D341Med (cell line): ENCODE data around the gene PRIM2.
"Not testable (repeated sequence)": the region's sequence is repeated elsewhere in the genome, so short reads cannot be mapped to it uniquely, and the experiment has no call there.

ENCODE experiments used
- DNase-seq: peaks from one replicate; pipeline ENCODE4 v3.0.0; 2012; ENCODE audit warnings: low spot score

The PRIM2 gene

DNA sequence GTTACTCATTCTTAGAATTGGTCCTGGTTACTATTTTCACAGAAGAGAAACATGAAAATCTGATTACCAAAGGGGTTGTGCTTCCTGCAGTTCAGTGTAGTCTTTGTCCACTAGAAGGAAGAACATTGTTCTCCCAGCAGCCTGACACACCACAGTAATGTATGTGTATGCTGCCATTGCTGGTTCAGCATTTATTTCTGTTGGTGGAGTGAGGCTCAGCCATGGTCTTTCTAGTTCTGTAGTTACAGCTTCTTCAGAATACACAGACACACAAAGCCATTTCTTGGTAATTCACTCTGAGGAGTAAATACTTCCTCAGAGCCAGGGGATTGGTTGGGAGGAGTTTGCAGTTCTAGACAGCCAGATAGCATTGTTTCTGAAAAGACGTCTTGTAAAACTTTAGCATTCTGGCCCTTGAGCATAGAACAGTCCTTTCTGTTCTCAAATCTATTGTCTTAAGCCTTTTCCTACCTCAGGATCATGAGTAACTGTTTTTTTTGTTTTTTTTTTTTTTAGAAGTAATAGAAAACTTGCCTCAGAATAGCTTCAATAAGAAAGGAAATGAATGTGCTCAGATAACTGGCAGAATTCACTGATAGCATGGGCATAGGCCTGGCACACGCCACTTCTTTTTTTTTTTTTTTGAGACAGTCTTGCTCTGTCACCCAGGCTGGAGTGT, 128.5 kb downstream of the PRIM2 start:
- not testable (repeated sequence) for DNase-seq

GRCh38 chr6:57449496-57450066, 132.2 kb downstream of the PRIM2 start:
- not testable (repeated sequence) for DNase-seq

DNA sequence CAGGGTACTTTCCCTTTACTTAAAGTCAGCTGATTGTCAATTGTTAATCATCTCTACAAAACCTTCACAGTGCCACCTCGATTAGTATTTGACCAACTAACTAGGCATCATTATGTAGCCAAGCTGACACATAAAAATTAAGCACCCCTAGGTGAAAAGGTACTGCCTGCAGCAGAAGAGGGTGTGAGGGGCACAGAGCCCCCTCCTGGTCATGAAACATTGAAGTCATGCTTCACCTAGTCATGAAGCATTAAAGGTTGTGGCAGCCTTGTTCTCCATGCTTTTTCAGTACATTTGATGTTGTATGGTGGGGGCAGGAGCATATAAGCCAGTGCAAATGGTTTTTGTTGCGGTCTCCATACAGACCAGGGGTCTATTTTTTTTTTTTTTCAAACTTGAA, 142.4 kb downstream of the PRIM2 start:
- DNase-seq = not testable (repeated sequence)

DNA sequence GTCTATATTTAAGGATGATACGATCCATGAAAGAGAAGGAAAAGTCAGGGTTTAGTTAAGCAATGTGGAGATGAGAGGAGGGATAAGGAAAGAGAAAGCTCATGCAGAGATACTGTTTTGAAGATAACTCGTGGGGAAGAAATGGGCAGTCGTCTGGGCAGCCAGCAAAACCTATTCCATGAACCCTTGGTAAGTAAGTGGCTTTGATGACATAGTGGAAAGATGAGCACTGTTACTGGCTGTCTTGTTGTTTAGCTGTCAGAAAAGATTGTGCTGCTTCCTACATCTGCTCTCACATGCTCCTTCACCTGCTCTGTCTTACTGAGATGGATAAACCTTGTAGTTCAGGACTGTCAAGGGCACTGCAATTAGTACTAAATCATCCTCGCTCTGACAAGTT, 143.6 kb downstream of the PRIM2 start:
- not testable (repeated sequence) for DNase-seq

DNA sequence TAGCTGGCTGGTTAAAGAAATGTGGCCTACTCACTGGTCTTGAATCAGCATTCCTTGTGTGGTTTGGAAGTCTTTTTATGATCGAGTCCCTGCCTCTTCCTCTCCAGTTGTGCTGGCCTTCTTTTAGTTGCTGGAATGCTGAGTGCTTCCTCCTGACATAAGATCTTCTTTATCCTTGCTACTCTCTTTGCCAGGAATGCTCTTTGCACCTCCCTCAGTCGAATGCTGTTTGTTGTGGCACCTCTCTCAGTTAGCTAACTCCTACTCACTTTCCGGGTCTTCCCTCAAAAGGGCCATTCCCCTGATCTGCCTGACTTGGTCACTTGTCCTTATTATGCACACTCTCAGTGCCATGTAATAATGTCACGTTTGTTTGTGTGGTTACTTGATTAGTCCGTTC, 146.4 kb downstream of the PRIM2 start:
- not testable (repeated sequence) for DNase-seq

- not testable (repeated sequence) for DNase-seq
These were observed 148.5 kb downstream of the PRIM2 start for GRCh38 chr6:57465968-57466367.

GRCh38 chr6:57469072-57469471, 151.6 kb downstream of the PRIM2 start:
- no peak for DNase-seq

DNA sequence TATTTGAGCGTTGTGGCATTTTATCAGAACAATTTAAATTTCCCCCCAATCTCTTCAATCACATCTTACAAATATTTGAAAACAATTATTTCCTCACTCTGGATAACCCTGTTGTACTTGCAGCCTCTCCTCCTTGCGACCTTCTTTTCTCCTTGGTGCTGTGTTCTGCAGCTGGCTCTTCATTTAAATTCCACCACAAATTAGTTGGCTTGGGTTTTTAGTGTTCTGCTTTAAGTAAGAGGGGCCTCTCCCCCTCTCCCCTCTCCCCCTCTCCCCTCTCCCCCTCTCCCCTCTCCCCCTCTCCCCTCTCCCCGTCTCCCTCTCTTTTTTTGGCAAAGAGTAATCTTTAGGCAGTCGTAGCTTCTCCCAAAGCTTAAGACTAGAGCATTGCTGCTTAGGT, 152.7 kb downstream of the PRIM2 start:
- DNase-seq = not testable (repeated sequence)

DNA sequence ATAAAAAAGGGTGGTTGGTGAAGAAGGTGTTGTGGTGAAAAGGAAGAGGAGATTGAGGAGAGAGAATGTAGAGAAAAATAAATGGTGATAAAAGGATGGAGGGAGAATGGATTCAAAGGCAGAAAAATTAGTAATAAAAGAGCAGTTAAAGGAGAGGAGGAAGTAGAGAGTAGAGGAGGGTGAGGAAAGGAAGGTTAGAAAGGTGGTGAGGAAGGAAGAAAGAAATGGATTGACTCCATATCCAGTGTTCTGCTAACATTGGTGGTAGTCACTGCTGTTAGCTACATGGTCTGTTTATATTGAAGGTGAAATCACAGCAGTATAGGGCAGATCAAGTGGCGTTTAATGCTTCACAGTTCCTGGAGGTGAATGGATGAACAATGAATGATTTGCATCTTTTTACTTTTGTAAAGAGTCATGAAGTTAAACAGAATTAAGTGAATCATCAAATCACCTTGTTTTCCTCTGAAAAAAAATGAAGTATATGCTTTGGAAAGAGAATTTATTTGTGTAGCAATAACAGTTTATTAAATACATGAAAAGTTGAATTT, 154.0 kb downstream of the PRIM2 start:
- not testable (repeated sequence) for DNase-seq

GRCh38 chr6:57472861-57473362, 155.5 kb downstream of the PRIM2 start:
- DNase-seq = not testable (repeated sequence)

DNA sequence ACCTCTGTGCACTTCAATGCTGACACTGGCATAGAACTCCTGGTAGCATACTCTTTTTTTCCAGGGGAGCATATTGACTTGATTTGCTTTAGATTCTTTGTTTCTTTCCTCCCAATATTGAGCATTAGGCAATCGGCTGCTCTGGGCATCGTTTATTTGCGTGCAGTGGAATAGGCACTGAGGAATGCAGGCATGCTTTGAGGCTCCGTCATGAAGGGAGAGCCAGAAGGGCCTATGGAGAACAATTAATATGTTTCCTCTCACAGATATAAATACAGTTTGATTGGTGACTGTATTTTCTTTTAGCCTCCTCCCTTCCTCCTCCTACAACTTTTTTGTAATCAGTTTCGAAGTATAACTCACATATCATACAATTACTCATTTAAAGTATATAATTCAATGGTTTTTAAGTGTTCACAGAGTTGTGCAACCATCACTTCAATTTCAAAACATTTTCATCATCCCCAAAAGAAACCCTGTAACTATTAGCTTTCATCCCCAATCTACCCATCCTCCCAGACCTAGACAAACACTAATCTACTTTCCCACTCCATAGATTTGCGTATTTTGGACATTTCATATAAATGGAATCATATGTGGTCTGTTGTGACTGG, 157.5 kb downstream of the PRIM2 start:
- DNase-seq = not testable (repeated sequence)

DNA sequence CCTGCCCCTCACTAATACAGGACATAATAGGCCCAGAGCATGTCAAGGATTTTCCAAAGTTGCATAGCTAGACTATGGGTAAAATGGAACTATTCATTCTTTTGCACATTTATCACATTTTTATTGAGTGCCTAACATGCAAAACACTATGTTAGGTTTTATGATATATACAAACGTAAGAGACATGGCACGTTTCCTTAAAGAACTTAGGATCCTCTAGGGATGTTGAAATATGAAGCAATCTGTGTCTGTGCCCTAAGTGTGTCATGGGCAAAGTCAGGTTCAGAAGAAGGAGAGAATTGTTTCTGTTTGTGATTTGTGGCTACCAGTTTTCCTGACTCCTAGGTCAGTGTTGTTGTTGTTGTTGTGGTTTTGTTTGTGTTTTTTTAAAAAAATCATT, 158.2 kb downstream of the PRIM2 start:
- DNase-seq = not testable (repeated sequence)

- not testable (repeated sequence) for DNase-seq
These were observed 162.8 kb downstream of the PRIM2 start for GRCh38 chr6:57480194-57480593.

DNA sequence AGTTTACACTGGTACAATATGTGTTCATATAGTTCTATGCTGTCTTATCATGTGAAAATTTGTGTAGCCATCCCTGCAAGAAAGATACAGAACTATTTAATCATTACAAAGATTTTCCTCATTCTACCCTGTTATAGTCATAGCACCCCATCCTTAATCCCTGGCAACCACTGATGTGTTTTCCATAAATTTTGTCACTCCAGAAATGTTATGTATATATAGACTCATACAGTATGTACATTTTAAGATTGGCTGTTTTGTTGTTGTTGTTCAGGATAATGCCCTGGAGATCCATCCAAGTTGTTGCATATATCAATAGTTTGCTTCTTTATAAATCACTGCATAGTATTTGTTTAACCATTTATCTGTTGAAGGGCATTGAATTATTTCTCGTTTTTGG, 163.7 kb downstream of the PRIM2 start:
- not testable (repeated sequence) for DNase-seq

GRCh38 chr6:57482471-57482870, 165.0 kb downstream of the PRIM2 start:
- not testable (repeated sequence) for DNase-seq

GRCh38 chr6:57486494-57487081, 169.2 kb downstream of the PRIM2 start:
- not testable (repeated sequence) for DNase-seq

- not testable (repeated sequence) for DNase-seq
These were observed 171.1 kb downstream of the PRIM2 start for GRCh38 chr6:57488551-57488950.

DNA sequence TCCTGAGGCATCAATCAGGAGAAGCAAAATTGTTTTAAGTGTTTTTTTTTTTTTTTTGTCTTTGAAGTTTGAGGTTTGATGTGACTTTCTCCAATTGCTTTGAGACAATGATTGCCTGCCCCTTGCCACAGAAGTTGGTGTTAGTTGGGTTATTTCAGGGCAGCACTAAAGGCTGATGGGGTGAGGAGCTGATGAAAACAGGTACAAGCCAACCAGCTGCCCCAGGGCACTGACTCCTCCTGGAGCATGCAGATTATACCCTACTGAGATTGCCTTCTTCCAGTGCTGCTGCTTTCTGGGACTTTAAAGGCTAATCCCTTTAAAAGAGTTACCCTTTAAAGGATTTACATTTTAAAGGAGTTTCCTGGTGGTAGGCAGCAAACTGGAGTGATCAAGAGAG, 172.5 kb downstream of the PRIM2 start:
- peak; percentile 34 for DNase-seq

GRCh38 chr6:57491795-57492194, 174.4 kb downstream of the PRIM2 start:
- not testable (repeated sequence) for DNase-seq

DNA sequence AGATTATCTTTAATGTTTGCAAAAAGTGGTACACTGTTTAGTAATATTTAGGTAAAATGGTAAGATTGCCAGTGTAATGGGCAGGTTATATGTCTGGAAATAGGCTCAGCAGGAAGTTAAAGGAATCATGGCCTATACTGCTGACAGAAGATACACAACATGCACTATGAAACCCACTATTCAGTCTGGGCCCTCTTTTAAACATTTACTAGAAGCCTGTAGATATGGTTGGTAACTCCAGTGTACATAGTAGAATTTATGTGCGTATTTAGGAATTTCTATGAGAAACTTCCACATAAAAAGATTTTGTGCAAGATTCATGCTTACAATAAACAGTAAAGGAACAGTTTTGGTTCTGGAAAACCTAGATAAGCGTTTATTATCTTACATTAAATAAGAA, 178.8 kb downstream of the PRIM2 start:
- DNase-seq = not testable (repeated sequence)

- not testable (repeated sequence) for DNase-seq
These were observed 183.1 kb downstream of the PRIM2 start for GRCh38 chr6:57500368-57501021.

DNA sequence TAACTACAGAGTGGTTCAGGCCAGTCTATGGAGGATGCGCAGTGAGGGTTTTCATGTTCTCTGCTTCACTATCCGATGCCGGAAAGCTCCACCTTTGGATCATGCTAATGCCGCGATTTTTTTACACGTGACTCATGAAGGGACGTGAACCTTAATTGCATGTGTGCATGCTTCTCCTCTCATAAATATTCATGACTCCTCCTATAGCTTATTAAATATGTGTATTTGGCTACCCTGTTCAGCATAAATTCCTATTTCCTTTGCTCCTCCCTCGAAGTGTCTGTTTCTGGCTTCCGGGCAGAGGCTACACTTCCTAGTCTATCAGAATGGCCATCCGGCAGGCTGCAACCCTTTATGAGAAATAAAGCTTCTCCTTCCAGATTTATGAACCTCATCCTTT, 185.0 kb downstream of the PRIM2 start:
- not testable (repeated sequence) for DNase-seq
